ENCODE data around the gene SYNPR. TPM values are rescaled to one million over a fixed set of nuclear protein-coding genes. Genes with fewer than 3 reads are reported as not detected.

Gene SYNPR
- total and polyA plus RNA-seq, 2 donors from 2014 or later = not detected

DNA sequence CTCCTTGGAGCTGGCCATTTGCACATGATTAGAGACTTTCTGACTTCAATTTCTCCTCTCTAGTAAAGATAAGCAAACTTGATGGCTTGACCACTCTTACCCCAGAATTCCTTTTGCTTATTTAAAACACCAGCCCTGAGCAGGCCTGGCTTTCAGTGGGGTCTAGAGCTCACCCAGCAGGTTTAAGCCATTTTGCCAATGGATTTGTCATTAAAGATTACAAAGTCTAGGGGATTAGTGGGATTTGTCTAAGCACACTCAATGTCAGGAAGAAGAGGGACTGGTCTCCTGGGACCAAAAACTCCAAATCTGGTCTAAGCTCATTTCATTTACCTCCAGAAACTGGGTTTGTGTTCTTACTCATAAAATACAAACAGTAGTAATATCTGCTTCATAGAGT is 317.1 kb downstream of the SYNPR start:
- H3K9me3 ChIP-seq (ENCODE audit: control insufficient read depth in 2 of 3, insufficient read depth in 1 of 3, low read length in 3 of 3) = no peaks in the 10 kb centered on the region
- H3K27ac ChIP-seq (ENCODE audit: low read depth in 2 of 2, low read length in 2 of 2) = no peak overlapping the region
- no peak for DNase-seq
- no peaks in the 10 kb centered on the region for H3K27me3 ChIP-seq (ENCODE audit: control insufficient read depth, insufficient read depth, low read length)
- FAIRE-seq = no peak
- TF ChIP-seq CTCF (IDR thresholded peaks at IDR 0.05; ENCODE audit: borderline replicate concordance, extremely low read depth, insufficient read depth) = no peak
- intact Hi-C loops (cut with DNase I) = no loop called here
- H3K9ac ChIP-seq (ENCODE audit: low read length in 3 of 3) = no peak overlapping the region
- H3K4me3 ChIP-seq (ENCODE audit: low read length in 3 of 3) = no peak overlapping the region
- no peaks in the 10 kb centered on the region for H3K36me3 ChIP-seq (ENCODE audit: control insufficient read depth in 2 of 3, insufficient read depth in 3 of 3, low read length in 3 of 3)
- H3K4me1 ChIP-seq (ENCODE audit: control insufficient read depth in 2 of 3, insufficient read depth in 2 of 3, low read depth in 1 of 3, low read length in 3 of 3) = no peaks in the 10 kb centered on the region

- DNase-seq = no peak
- FAIRE-seq = no peak
- no peak overlapping the region for H3K4me3 ChIP-seq (ENCODE audit: low read length in 3 of 3)
- no peak for TF ChIP-seq CTCF (IDR thresholded peaks at IDR 0.05; ENCODE audit: borderline replicate concordance, extremely low read depth, insufficient read depth)
- no peaks in the 10 kb centered on the region for H3K27me3 ChIP-seq (ENCODE audit: control insufficient read depth, insufficient read depth, low read length)
- no peaks in the 10 kb centered on the region for H3K36me3 ChIP-seq (ENCODE audit: control insufficient read depth in 2 of 3, insufficient read depth in 3 of 3, low read length in 3 of 3)
- H3K9me3 ChIP-seq (ENCODE audit: control insufficient read depth in 2 of 3, insufficient read depth in 1 of 3, low read length in 3 of 3) = no peaks in the 10 kb centered on the region
- no peak overlapping the region for H3K9ac ChIP-seq (ENCODE audit: low read length in 3 of 3)
- H3K4me1 ChIP-seq (ENCODE audit: control insufficient read depth in 2 of 3, insufficient read depth in 2 of 3, low read depth in 1 of 3, low read length in 3 of 3) = no peaks in the 10 kb centered on the region
- intact Hi-C loops (cut with DNase I) = no loop called here
- H3K27ac ChIP-seq (ENCODE audit: low read depth in 2 of 2, low read length in 2 of 2) = no peak overlapping the region
Measured at GRCh38 chr3:63597019-63597418, 318.9 kb downstream of the SYNPR start.

GRCh38 chr3:63607716-63608115 is 329.6 kb downstream of the SYNPR start:
- TF ChIP-seq CTCF (IDR thresholded peaks at IDR 0.05; ENCODE audit: borderline replicate concordance, extremely low read depth, insufficient read depth) = no peak
- FAIRE-seq = no peak
- H3K27me3 ChIP-seq (ENCODE audit: control insufficient read depth, insufficient read depth, low read length) = no peaks in the 10 kb centered on the region
- H3K4me1 ChIP-seq (ENCODE audit: control insufficient read depth in 2 of 3, insufficient read depth in 2 of 3, low read depth in 1 of 3, low read length in 3 of 3) = no peaks in the 10 kb centered on the region
- H3K27ac ChIP-seq (ENCODE audit: low read depth in 2 of 2, low read length in 2 of 2) = no peak overlapping the region
- H3K4me3 ChIP-seq (ENCODE audit: low read length in 3 of 3) = no peak overlapping the region
- no peaks in the 10 kb centered on the region for H3K9me3 ChIP-seq (ENCODE audit: control insufficient read depth in 2 of 3, insufficient read depth in 1 of 3, low read length in 3 of 3)
- DNase-seq = no peak
- H3K9ac ChIP-seq (ENCODE audit: low read length in 3 of 3) = no peak overlapping the region
- intact Hi-C loops (cut with DNase I) = no loop called here
- H3K36me3 ChIP-seq (ENCODE audit: control insufficient read depth in 2 of 3, insufficient read depth in 3 of 3, low read length in 3 of 3) = no peaks in the 10 kb centered on the region

DNA sequence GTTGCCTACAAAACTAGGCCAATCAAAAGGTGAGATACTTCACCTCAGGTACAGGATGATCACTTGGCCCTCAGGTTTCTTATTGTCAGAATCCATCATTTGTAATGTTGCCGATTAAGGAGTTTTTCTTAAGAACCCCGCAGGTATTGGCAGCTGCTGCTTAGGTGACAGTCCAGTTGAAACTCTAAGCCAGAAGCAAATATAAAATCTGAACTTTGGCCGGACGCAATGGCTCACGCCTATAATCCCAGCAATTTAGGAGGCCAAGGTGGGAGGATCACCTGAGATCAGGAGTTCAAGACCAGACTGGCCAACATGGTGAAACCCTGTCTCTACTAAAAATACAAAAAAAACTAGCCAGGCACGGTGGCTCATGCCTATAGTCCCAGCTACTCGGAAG is 331.3 kb downstream of the SYNPR start:
- DNase-seq (no peak), FAIRE-seq (no peak)
- Histone ChIP-seq H3K9ac (ENCODE audit: low read length in 3 of 3) (no peak overlapping the region), H3K27ac (ENCODE audit: low read depth in 2 of 2, low read length in 2 of 2) (no peak overlapping the region), H3K4me1 (ENCODE audit: control insufficient read depth in 2 of 3, insufficient read depth in 2 of 3, low read depth in 1 of 3, low read length in 3 of 3) (no peaks in the 10 kb centered on the region), H3K27me3 (ENCODE audit: control insufficient read depth, insufficient read depth, low read length) (no peaks in the 10 kb centered on the region), H3K4me3 (ENCODE audit: low read length in 3 of 3) (no peak overlapping the region), H3K36me3 (ENCODE audit: control insufficient read depth in 2 of 3, insufficient read depth in 3 of 3, low read length in 3 of 3) (no peaks in the 10 kb centered on the region), H3K9me3 (ENCODE audit: control insufficient read depth in 2 of 3, insufficient read depth in 1 of 3, low read length in 3 of 3) (no peaks in the 10 kb centered on the region)
- TF ChIP-seq CTCF (IDR thresholded peaks at IDR 0.05; ENCODE audit: borderline replicate concordance, extremely low read depth, insufficient read depth) = no peak
- intact Hi-C loops (cut with DNase I) = no loop called here

Data from kidney (tissue), 14 donors.